CD14-positive monocyte (primary cell): ENCODE data around the gene FUT1. TPM values are rescaled to one million over a fixed set of nuclear protein-coding genes. Genes with fewer than 3 reads are reported as not detected.
A peak's percentile ranks its signal among the peaks of the same experiment; 100 is the strongest.

ENCODE experiments used
- DNase-seq, 3 donors: peaks; one replicate each; pipeline ENCODE4 v3.0.0-alpha.2; 2011 to 2022
- H2AFZ ChIP-seq: 2 replicates; pipeline ENCODE4 v1.6.0; 2012; ENCODE audit warnings: mild to moderate bottlenecking, low read depth, low read length, inconsistent platforms; ENCODE audit not compliant: insufficient read depth, poor library complexity, severe bottlenecking
- H3K27ac ChIP-seq, 2 donors: 1 replicate in 1 of 2; 2 replicates in 1 of 2; pipeline ENCODE4 v1.5.1; 2012 to 2013; ENCODE audit warnings: low read length in 2 of 2, control low read depth in 1 of 2, inconsistent platforms in 1 of 2, low read depth in 1 of 2, mild to moderate bottlenecking in 1 of 2
- H3K27me3 ChIP-seq, 2 donors: one replicate each; pipeline versions ENCODE4 v1.6.0 to v1.6.1; 2011 to 2013; ENCODE audit warnings: low read length in 2 of 2; ENCODE audit not compliant: control insufficient read depth in 2 of 2, insufficient read depth in 2 of 2
- H3K36me3 ChIP-seq, 2 donors: replicated peaks in 1 of 2; 1 replicate in 1 of 2; 2 replicates in 1 of 2; pipeline versions ENCODE4 v1.5.1 to v1.6.1; 2012 to 2013; ENCODE audit warnings: low read length in 2 of 2, control low read depth in 1 of 2, inconsistent platforms in 1 of 2, mild to moderate bottlenecking in 1 of 2; ENCODE audit not compliant: insufficient read depth in 2 of 2, control insufficient read depth in 1 of 2
- H3K4me1 ChIP-seq, 2 donors: 1 replicate in 1 of 2; 2 replicates in 1 of 2; pipeline versions ENCODE4 v1.5.1 to v1.6.1; 2012 to 2013; ENCODE audit warnings: low read length in 2 of 2, control low read depth in 1 of 2, inconsistent platforms in 1 of 2, mild to moderate bottlenecking in 1 of 2, moderate library complexity in 1 of 2; ENCODE audit not compliant: insufficient read depth in 2 of 2, control insufficient read depth in 1 of 2
- H3K4me2 ChIP-seq: replicated peaks from 2 replicates; pipeline ENCODE3; 2012; ENCODE audit warnings: low read length, moderate library complexity, mild to moderate bottlenecking; ENCODE audit not compliant: poor library complexity, severe bottlenecking; ENCODE audit errors: extremely low read depth
- H3K4me3 ChIP-seq, 3 experiments: fragments of 200-600 bp in 1 of 3; sonication (generic) in 1 of 3; replicated peaks in 1 of 3; 1 replicate in 2 of 3; 2 replicates in 1 of 3; pipeline ENCODE4 v1.5.1; 2011 to 2013; ENCODE audit warnings: low read length in 3 of 3, mild to moderate bottlenecking in 3 of 3, control low read depth in 2 of 3, low read depth in 2 of 3, inconsistent platforms in 1 of 3, moderate library complexity in 1 of 3
- H3K79me2 ChIP-seq: 2 replicates; pipeline ENCODE4 v1.6.0; 2012; ENCODE audit warnings: mild to moderate bottlenecking, control low read depth, inconsistent platforms, low read length, moderate library complexity; ENCODE audit not compliant: insufficient read depth
- H3K9ac ChIP-seq: 2 replicates; pipeline ENCODE4 v1.6.0; 2017; ENCODE audit warnings: low read length, mild to moderate bottlenecking; ENCODE audit not compliant: insufficient read depth, poor library complexity, severe bottlenecking
- H3K9me3 ChIP-seq, 2 donors: replicated peaks in 1 of 2; 1 replicate in 1 of 2; 2 replicates in 1 of 2; pipeline versions ENCODE4 v1.5.1 to v1.6.1; 2012 to 2013; ENCODE audit warnings: low read length in 2 of 2, control low read depth in 1 of 2; ENCODE audit not compliant: control insufficient read depth in 1 of 2, insufficient read depth in 1 of 2
- H4K20me1 ChIP-seq: 2 replicates; pipeline ENCODE4 v1.6.0; 2012; ENCODE audit warnings: mild to moderate bottlenecking, low read length, control low read depth, moderate library complexity; ENCODE audit not compliant: insufficient read depth
- H3K27ac Mint-ChIP-seq, 7 donors: one replicate each; pipeline ENCODE4 v1.8.0; 2020; ENCODE audit warnings: mild to moderate bottlenecking in 7 of 7, mixed read lengths in 7 of 7, moderate library complexity in 6 of 7, inconsistent platforms in 2 of 7
- H3K27me3 Mint-ChIP-seq, 3 donors: one replicate each; pipeline ENCODE4 v1.8.0; 2021 to 2022; ENCODE audit warnings: low read depth in 3 of 3, mild to moderate bottlenecking in 3 of 3, mixed read lengths in 3 of 3, moderate library complexity in 3 of 3, inconsistent platforms in 1 of 3
- H3K36me3 Mint-ChIP-seq, 2 donors: one replicate each; pipeline ENCODE4 v1.8.0; 2020; ENCODE audit warnings: mixed read lengths in 2 of 2, inconsistent platforms in 1 of 2, mild to moderate bottlenecking in 1 of 2
- H3K4me1 Mint-ChIP-seq: one replicate; pipeline ENCODE4 v1.8.0; 2020; ENCODE audit warnings: mild to moderate bottlenecking, mixed read lengths
- H3K4me3 Mint-ChIP-seq, 2 donors: one replicate each; pipeline ENCODE4 v1.8.0; 2020; ENCODE audit warnings: mild to moderate bottlenecking in 2 of 2, mixed read lengths in 2 of 2, moderate library complexity in 1 of 2
- H3K9me3 Mint-ChIP-seq, 7 donors: one replicate each; pipeline ENCODE4 v1.8.0; 2020 to 2022; ENCODE audit warnings: mixed read lengths in 7 of 7, mild to moderate bottlenecking in 6 of 7, moderate library complexity in 6 of 7, inconsistent platforms in 2 of 7
- WGBS: methylation state at CpG from one replicate; pipeline ENCODE4 v1.1.5; 2013; ENCODE audit warnings: missing lambda C conversion rate; ENCODE audit not compliant: insufficient coverage; 5-methylcytosine and 5-hydroxymethylcytosine counted together
- intact Hi-C, 2 donors: fragments of 100-400 bp; cut with micrococcal nuclease; formaldehyde crosslinking; loops; one replicate each; pipeline versions ENCODE4 v1.15.0 to v1.15.1; 2023
- polyA plus RNA-seq, 3 donors: library from polyadenylated mRNA; depleted of rRNA in 1 of 3; unstranded in 2 of 3; stranded (reverse) in 1 of 3; fragments of 300-500 nt in 2 of 3; fragments of >200 nt in 1 of 3; fragmentation: Illumina TruSeq in 2 of 3; gene quantifications; 1 replicate in 2 of 3; 2 replicates in 1 of 3; pipeline ENCODE4 v1.2.3, GENCODE V29; 2012 to 2021
- TF ChIP-seq, protein P1 (sequence below): fragments of 200-600 bp; IDR thresholded peaks from one replicate; pipeline ENCODE4 v1.8.0; 2022; ENCODE audit warnings: antibody characterized with exemption, mild to moderate bottlenecking

The FUT1 gene
- polyA plus RNA-seq, 3 donors = 0.03 TPM; not detected in 2

DNA sequence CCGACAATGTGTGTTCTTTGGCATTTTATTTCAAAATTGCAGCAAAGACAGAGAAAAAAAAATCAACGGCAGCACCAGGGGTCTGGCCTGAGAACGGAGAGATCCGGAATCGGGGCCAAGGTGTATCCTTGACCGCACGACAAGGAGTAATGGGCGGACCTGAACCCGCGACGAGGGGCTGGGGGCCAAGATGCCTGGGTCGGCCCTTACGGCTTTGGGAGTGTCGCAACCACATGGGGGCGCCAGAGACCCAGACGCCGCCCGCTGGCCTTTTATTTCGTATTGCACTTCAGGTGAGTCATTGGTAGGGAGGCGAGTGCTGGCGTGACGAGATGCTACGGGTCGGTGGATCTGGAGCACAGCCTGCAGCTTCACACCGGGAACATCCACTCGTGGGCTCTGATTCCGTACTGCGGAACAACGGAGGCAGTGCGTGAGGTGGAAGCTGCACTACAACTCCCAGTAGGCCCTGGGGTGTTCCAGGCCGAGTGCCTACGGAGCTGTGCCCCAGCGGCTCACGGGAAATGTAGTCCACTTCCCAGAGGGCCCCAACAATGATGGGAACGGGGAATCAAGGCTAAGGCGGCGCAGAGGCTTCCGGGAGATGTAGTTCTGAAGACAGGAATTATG lies 42.7 kb upstream of the FUT1 start:
- H3K9ac ChIP-seq = peak overlapping the region; percentile 51

GRCh38 chr19:48794291-48794690 lies 41.9 kb upstream of the FUT1 start:
- Histone ChIP-seq H3K4me2 (no peak overlapping the region), H3K4me1 (peaks cover 4 to 6% of the 10 kb centered on the region in 2 donors), H3K79me2 (no peaks in the 10 kb centered on the region), H3K4me3 (no peak overlapping the region), H3K9me3 (no peaks in the 10 kb centered on the region), H3K36me3 (no peaks in the 10 kb centered on the region), H2AFZ (peak overlapping the region; percentile 71), H3K27me3 (no peaks in the 10 kb centered on the region), H3K9ac (no peak overlapping the region), H4K20me1 (no peaks in the 10 kb centered on the region), H3K27ac (no peak overlapping the region)
- Mint-ChIP-seq H3K36me3 (peaks cover 0 to 3% of the 10 kb centered on the region in 2 donors), H3K4me1 (peaks cover 6% of the 10 kb centered on the region), H3K27me3 (peaks cover 0 to 4% (median 2%) of the 10 kb centered on the region in 3 donors), H3K9me3 (peaks cover 0 to 2% (median 0%) of the 10 kb centered on the region in 7 donors), H3K4me3 (no peak overlapping the region), H3K27ac (no peak overlapping the region)
- DNase-seq = no peak
- intact Hi-C loops = no loop called here
- TF ChIP-seq, protein P1, sequence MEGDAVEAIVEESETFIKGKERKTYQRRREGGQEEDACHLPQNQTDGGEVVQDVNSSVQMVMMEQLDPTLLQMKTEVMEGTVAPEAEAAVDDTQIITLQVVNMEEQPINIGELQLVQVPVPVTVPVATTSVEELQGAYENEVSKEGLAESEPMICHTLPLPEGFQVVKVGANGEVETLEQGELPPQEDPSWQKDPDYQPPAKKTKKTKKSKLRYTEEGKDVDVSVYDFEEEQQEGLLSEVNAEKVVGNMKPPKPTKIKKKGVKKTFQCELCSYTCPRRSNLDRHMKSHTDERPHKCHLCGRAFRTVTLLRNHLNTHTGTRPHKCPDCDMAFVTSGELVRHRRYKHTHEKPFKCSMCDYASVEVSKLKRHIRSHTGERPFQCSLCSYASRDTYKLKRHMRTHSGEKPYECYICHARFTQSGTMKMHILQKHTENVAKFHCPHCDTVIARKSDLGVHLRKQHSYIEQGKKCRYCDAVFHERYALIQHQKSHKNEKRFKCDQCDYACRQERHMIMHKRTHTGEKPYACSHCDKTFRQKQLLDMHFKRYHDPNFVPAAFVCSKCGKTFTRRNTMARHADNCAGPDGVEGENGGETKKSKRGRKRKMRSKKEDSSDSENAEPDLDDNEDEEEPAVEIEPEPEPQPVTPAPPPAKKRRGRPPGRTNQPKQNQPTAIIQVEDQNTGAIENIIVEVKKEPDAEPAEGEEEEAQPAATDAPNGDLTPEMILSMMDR = no peak
- WGBS = 81% methylated on average over 2 of the region's 6 CpGs

More for the DNA sequence above, 42.7 kb upstream of the FUT1 start:
- WGBS = 4% methylated on average over 38 of the region's 38 CpGs
- no peaks in the 10 kb centered on the region for H3K9me3 ChIP-seq
- H2AFZ ChIP-seq = peak overlapping the region; percentile 71
- TF ChIP-seq, protein P1 = peak; percentile 99
- Mint-ChIP-seq H3K4me1 (peaks cover 6% of the 10 kb centered on the region), H3K4me3 (peak overlapping the region; percentile 94 to 99), H3K27me3 (peaks cover under 1 to 4% (median 2%) of the 10 kb centered on the region in 3 donors), H3K36me3 (peaks cover 0 to 5% of the 10 kb centered on the region in 2 donors), H3K27ac (peak overlapping the region; percentile 81 to 95 (median 88)), H3K9me3 (no peaks in the 10 kb centered on the region)
- peak; percentile 90 to 93 (median 92) for DNase-seq
- H3K36me3 ChIP-seq = no peaks in the 10 kb centered on the region
- peak overlapping the region; percentile 67 for H3K4me2 ChIP-seq
- no peaks in the 10 kb centered on the region for H3K79me2 ChIP-seq
- H3K4me3 ChIP-seq = peak overlapping the region; percentile 37 to 89 (median 68)
- peaks cover 4 to 6% of the 10 kb centered on the region in 2 donors for H3K4me1 ChIP-seq
- no peaks in the 10 kb centered on the region for H3K27me3 ChIP-seq
- peak overlapping the region; percentile 13 to 76 for H3K27ac ChIP-seq
- no peaks in the 10 kb centered on the region for H4K20me1 ChIP-seq
- intact Hi-C loops = loop anchor here (1.0 to 5.0 kb wide), 2 partner anchors 40 to 177 kb away; no protein-coding TSS in a partner anchor
